ENCODE results near the gene TBX1. TPM values are rescaled to one million over a fixed set of nuclear protein-coding genes. Genes with fewer than 3 reads are reported as not detected.

TBX1 gene
- total and polyA plus RNA-seq, 2 of the 13 experiments (the other 11 are each of a cell fraction or from before 2014, with no cell fraction given), result not detected

DNA sequence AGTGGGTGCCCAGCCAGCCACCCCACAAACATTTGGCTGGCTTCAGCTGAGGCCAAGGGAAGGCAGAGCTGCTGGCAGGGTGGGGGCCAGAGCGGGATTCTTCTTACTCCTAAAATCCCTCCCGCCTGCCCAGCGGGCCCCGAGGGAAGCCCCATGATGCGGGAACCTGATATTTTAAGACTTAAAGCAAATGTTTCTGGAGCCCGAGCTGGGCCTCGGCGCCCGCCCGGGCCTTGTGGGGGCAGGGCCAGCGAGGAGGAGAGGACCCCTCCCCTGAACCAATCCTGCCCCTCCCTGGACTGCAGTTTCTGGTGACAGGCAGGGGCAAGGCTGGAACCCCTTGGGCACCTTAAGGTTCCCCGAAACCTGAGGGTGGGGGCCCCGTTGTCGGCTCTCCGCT lies 20.0 kb upstream of the TBX1 start:
- ATAC-seq, result no peak
- no peaks in the 10 kb centered on the region for H3K9me3 ChIP-seq (ENCODE audit: low read length)
- no peak overlapping the region for H3K9ac ChIP-seq (ENCODE audit: insufficient read depth, low read depth, low read length)
- in situ Hi-C loops (cut with HindIII; ENCODE audit: extremely low pct_ligation_motif_present, low pct_unique_long_range_greater_than_20kb), result no loop called here
- TF ChIP-seq, protein P1, sequence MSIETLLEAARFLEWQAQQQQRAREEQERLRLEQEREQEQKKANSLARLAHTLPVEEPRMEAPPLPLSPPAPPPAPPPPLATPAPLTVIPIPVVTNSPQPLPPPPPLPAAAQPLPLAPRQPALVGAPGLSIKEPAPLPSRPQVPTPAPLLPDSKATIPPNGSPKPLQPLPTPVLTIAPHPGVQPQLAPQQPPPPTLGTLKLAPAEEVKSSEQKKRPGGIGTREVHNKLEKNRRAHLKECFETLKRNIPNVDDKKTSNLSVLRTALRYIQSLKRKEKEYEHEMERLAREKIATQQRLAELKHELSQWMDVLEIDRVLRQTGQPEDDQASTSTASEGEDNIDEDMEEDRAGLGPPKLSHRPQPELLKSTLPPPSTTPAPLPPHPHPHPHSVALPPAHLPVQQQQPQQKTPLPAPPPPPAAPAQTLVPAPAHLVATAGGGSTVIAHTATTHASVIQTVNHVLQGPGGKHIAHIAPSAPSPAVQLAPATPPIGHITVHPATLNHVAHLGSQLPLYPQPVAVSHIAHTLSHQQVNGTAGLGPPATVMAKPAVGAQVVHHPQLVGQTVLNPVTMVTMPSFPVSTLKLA (IDR thresholded peaks at IDR 0.05), result no peak
- no peak for TF ChIP-seq ZNF644 (CRISPR knock-in tag; IDR thresholded peaks at IDR 0.05; ENCODE audit: low read depth)
- TF ChIP-seq ATF7 (IDR thresholded peaks at IDR 0.05), result no peak
- no peak for TF ChIP-seq ATF7 (CRISPR knock-in tag; IDR thresholded peaks at IDR 0.05)
- no peak for TF ChIP-seq ZNF816 (CRISPR knock-in tag; IDR thresholded peaks at IDR 0.05; ENCODE audit: borderline replicate concordance)
- TF ChIP-seq AHR (CRISPR knock-in tag; IDR thresholded peaks at IDR 0.05), result no peak
- TF ChIP-seq, protein P2, sequence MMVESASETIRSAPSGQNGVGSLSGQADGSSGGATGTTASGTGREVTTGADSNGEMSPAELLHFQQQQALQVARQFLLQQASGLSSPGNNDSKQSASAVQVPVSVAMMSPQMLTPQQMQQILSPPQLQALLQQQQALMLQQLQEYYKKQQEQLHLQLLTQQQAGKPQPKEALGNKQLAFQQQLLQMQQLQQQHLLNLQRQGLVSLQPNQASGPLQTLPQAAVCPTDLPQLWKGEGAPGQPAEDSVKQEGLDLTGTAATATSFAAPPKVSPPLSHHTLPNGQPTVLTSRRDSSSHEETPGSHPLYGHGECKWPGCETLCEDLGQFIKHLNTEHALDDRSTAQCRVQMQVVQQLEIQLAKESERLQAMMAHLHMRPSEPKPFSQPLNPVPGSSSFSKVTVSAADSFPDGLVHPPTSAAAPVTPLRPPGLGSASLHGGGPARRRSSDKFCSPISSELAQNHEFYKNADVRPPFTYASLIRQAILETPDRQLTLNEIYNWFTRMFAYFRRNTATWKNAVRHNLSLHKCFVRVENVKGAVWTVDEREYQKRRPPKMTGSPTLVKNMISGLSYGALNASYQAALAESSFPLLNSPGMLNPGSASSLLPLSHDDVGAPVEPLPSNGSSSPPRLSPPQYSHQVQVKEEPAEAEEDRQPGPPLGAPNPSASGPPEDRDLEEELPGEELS (CRISPR knock-in tag; IDR thresholded peaks at IDR 0.05), result no peak
- TF ChIP-seq, protein P3, sequence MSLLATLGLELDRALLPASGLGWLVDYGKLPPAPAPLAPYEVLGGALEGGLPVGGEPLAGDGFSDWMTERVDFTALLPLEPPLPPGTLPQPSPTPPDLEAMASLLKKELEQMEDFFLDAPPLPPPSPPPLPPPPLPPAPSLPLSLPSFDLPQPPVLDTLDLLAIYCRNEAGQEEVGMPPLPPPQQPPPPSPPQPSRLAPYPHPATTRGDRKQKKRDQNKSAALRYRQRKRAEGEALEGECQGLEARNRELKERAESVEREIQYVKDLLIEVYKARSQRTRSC (CRISPR knock-in tag; IDR thresholded peaks at IDR 0.05; ENCODE audit: low read depth), result no peak
- no peak for TF ChIP-seq CBX5 (CRISPR knock-in tag; IDR thresholded peaks at IDR 0.05; ENCODE audit: borderline replicate concordance)
- TF ChIP-seq RFXAP (CRISPR knock-in tag; IDR thresholded peaks at IDR 0.05; ENCODE audit: borderline replicate concordance), result no peak
- TF ChIP-seq ESRRA (CRISPR knock-in tag; IDR thresholded peaks at IDR 0.05; ENCODE audit: low read depth), result no peak
- TF ChIP-seq KDM6A (CRISPR knock-in tag; IDR thresholded peaks at IDR 0.05; ENCODE audit: low read depth), result no peak
- no peaks in the 10 kb centered on the region for H3K36me3 ChIP-seq (replicated peaks in 1 of 2; ENCODE audit: control insufficient read depth in 1 of 2, insufficient read depth in 2 of 2, low read length in 2 of 2)
- intact Hi-C loops (cut with micrococcal nuclease; ENCODE audit: unreplicated experiment), result no loop called here
- no peak overlapping the region for H2AFZ ChIP-seq (ENCODE audit: low read length)
- no TSS peak for BruUV-seq (replicated peaks)
- H3K4me3 ChIP-seq (replicated peaks in 1 of 3; ENCODE audit: insufficient read depth in 1 of 3, low read depth in 2 of 3, low read length in 3 of 3), result no peak overlapping the region
- no peak for FAIRE-seq
- WGBS (ENCODE audit: low lambda C conversion rate), result 10% methylated on average over 2 of the region's 15 CpGs
- H3K27me3 ChIP-seq (ENCODE audit: control insufficient read depth in 1 of 2, insufficient read depth in 2 of 2, low read length in 2 of 2), result peaks cover 10 to 80% of the 10 kb centered on the region in 2 experiments
- H3K4me2 ChIP-seq (ENCODE audit: low read depth, low read length), result no peak overlapping the region
- POLR2A ChIA-PET, result no interaction called here
- CTCF ChIA-PET (ENCODE audit: low intra/inter-chr PET ratio, low total read pairs), result no interaction called here
- H3K4me1 ChIP-seq (ENCODE audit: insufficient read depth, low read length), result peaks cover 13% of the 10 kb centered on the region
- DNase-seq (ENCODE audit: low spot score), result no peak
- no peak overlapping the region for H3K27ac ChIP-seq (ENCODE audit: extremely low read length, insufficient read depth, low read length)
- H3K79me2 ChIP-seq (ENCODE audit: insufficient read depth, low read length), result no peaks in the 10 kb centered on the region
- peaks cover 3% of the 10 kb centered on the region; the same call in 1 of the 2 replicates for H4K20me1 ChIP-seq (ENCODE audit: insufficient read depth, low read length)
